ENCODE data around the gene FBXO17. TPM values are rescaled to one million over a fixed set of nuclear protein-coding genes. Genes with fewer than 3 reads are reported as not detected.

Gene FBXO17
- total and polyA plus RNA-seq, 2 of the 13 experiments (the other 11 are each of a cell fraction or from before 2014, with no cell fraction given) = 22.1 to 58.7 TPM

- TF ChIP-seq AHDC1 (CRISPR knock-in tag; IDR thresholded peaks at IDR 0.05; ENCODE audit: borderline replicate concordance) = peak; percentile 60; the same call in 1 of the 2 replicates
- no peak for TF ChIP-seq ZNF629 (CRISPR knock-in tag; conservative IDR thresholded peaks at IDR 0.05)
- TF ChIP-seq MIER3 (CRISPR knock-in tag; IDR thresholded peaks at IDR 0.05; ENCODE audit: borderline replicate concordance) = peak; percentile 56; the same call in 1 of the 2 replicates
- TF ChIP-seq CENPX (CRISPR knock-in tag; IDR thresholded peaks at IDR 0.05) = no peak
- no peak for TF ChIP-seq SOX6 (IDR thresholded peaks at IDR 0.05)
- peak; percentile 37 for TF ChIP-seq SOX6 (CRISPR knock-in tag; IDR thresholded peaks at IDR 0.05)
- TF ChIP-seq GTF2F1 (IDR thresholded peaks at IDR 0.05; ENCODE audit: low read length) = no peak
- no peak for TF ChIP-seq CEBPZ (IDR thresholded peaks at IDR 0.05; ENCODE audit: low read length)
- no peak for TF ChIP-seq ZNF724P (CRISPR knock-in tag; IDR thresholded peaks at IDR 0.05; ENCODE audit: borderline replicate concordance)
- no peak for TF ChIP-seq SATB2 (CRISPR knock-in tag; IDR thresholded peaks at IDR 0.05)
- TF ChIP-seq ZNF839 (CRISPR knock-in tag; IDR thresholded peaks at IDR 0.05; ENCODE audit: borderline replicate concordance) = 0 out of 2 replicates have a peak, but pooled peaks have one; percentile 29
- no peak for TF ChIP-seq NR2F2 (IDR thresholded peaks at IDR 0.05; ENCODE audit: borderline replicate concordance, low read depth)
- no peak; the same call in 1 of the 2 replicates for TF ChIP-seq SKIL (CRISPR knock-in tag; IDR thresholded peaks at IDR 0.05; ENCODE audit: borderline replicate concordance)
These were observed 75.9 kb downstream of the FBXO17 start, which contains the start of the genes NFKBIB and SIRT2 (continued) for GRCh38 chr19:38899447-38900201.
